SK-N-SH treated with all-trans-retinoic acid at 6 μM for 48 hours (cell line): ENCODE measurements around the gene SGPL1.

Experiments
- ATAC-seq: fragments of 200-7000 bp; cut with Tn5 transposase; 3 replicates; pipeline ENCODE4 v1.9.1; 2020; ENCODE audit warnings: mild to moderate bottlenecking, moderate library complexity
- ARNTL ChIP-seq: fragments of 450-650 bp; formaldehyde crosslinking; IDR thresholded peaks from 2 replicates; pipeline ENCODE4 v1.5.0; 2020; ENCODE audit warnings: low read depth, mild to moderate bottlenecking, moderate library complexity, borderline replicate concordance
- BACH2 ChIP-seq: fragments of 250-450 bp; sonication (Bioruptor Pico); IDR thresholded peaks from 2 replicates; pipeline ENCODE4 v1.9.0; 2021; ENCODE audit warnings: mild to moderate bottlenecking, borderline replicate concordance
- CREB5 ChIP-seq: fragments of 250-450 bp; sonication (Bioruptor Pico); IDR thresholded peaks from 2 replicates; pipeline ENCODE4 v1.5.1; 2020; ENCODE audit warnings: low read depth, mild to moderate bottlenecking, moderate library complexity
- CSDC2 ChIP-seq: fragments of 250-450 bp; sonication (Bioruptor Pico); IDR thresholded peaks from 2 replicates; pipeline ENCODE4 v1.5.0; 2020; ENCODE audit warnings: mild to moderate bottlenecking, moderate library complexity
- CSRNP3 ChIP-seq: fragments of 250-450 bp; sonication (Bioruptor Pico); IDR thresholded peaks from 2 replicates; pipeline ENCODE4 v1.5.1; 2021; ENCODE audit warnings: mild to moderate bottlenecking, moderate library complexity
- ESRRG ChIP-seq: fragments of 250-450 bp; sonication (Bioruptor Pico); IDR thresholded peaks from 2 replicates; pipeline ENCODE4 v1.6.1; 2021; ENCODE audit warnings: mild to moderate bottlenecking
- OSR1 ChIP-seq: fragments of 250-450 bp; sonication (Bioruptor Pico); IDR thresholded peaks from 2 replicates; pipeline ENCODE4 v1.8.0; 2022; ENCODE audit warnings: moderate library complexity, mild to moderate bottlenecking, inconsistent platforms
- PATZ1 ChIP-seq: fragments of 250-450 bp; sonication (Bioruptor Pico); IDR thresholded peaks from 2 replicates; pipeline ENCODE4 v1.8.0; 2020; ENCODE audit warnings: mild to moderate bottlenecking, moderate library complexity, borderline replicate concordance
- POU6F1 ChIP-seq: fragments of 250-450 bp; sonication (Bioruptor Pico); IDR thresholded peaks from 2 replicates; pipeline ENCODE4 v1.8.0; 2021; ENCODE audit warnings: low read depth, mild to moderate bottlenecking, moderate library complexity, borderline replicate concordance
- RARB ChIP-seq: fragments of 250-450 bp; sonication (Bioruptor Pico); IDR thresholded peaks from 2 replicates; pipeline ENCODE4 v1.8.0; 2021; ENCODE audit warnings: mild to moderate bottlenecking, moderate library complexity
- SNAI2 ChIP-seq: fragments of 250-450 bp; sonication (Bioruptor Pico); IDR thresholded peaks from 2 replicates; pipeline ENCODE4 v1.5.0; 2020; ENCODE audit warnings: mild to moderate bottlenecking, moderate library complexity
- TCF4 ChIP-seq: fragments of 250-450 bp; sonication (Bioruptor Pico); IDR thresholded peaks from 2 replicates; pipeline ENCODE4 v1.8.0; 2021; ENCODE audit warnings: mild to moderate bottlenecking, moderate library complexity, borderline replicate concordance
- TOX ChIP-seq: fragments of 250-450 bp; sonication (Bioruptor Pico); IDR thresholded peaks from 2 replicates; pipeline ENCODE4 v1.8.0; 2021; ENCODE audit warnings: mild to moderate bottlenecking, moderate library complexity, borderline replicate concordance
- TSHZ2 ChIP-seq: fragments of 250-450 bp; sonication (Bioruptor Pico); IDR thresholded peaks from 2 replicates; pipeline ENCODE4 v1.5.0; 2020; ENCODE audit warnings: mild to moderate bottlenecking, moderate library complexity
- ZC3H10 ChIP-seq: fragments of 250-450 bp; sonication (Bioruptor Pico); IDR thresholded peaks from 2 replicates; pipeline ENCODE4 v1.5.1; 2021; ENCODE audit warnings: mild to moderate bottlenecking, moderate library complexity
- ZNF70 ChIP-seq: fragments of 450-650 bp; formaldehyde crosslinking; IDR thresholded peaks from 2 replicates; pipeline ENCODE4 v1.5.0; 2020; ENCODE audit warnings: mild to moderate bottlenecking, moderate library complexity

Gene SGPL1

GRCh38 chr10:70925377-70926225 is 109.9 kb downstream of the SGPL1 start (continued):
- TF ChIP-seq CSDC2 = no peak
- no peak for TF ChIP-seq TSHZ2 (CRISPR knock-in tag)

GRCh38 chr10:70926226-70927000 is 110.7 kb downstream of the SGPL1 start:
- ATAC-seq = no peak

More at GRCh38 chr10:70926226-70927000, 110.7 kb downstream of the SGPL1 start:
- TF ChIP-seq TOX (CRISPR knock-in tag) (no peak), TSHZ2 (CRISPR knock-in tag) (no peak), ZNF70 (CRISPR knock-in tag) (no peak), CREB5 (CRISPR knock-in tag) (no peak), BACH2 (CRISPR knock-in tag) (no peak), ESRRG (CRISPR knock-in tag) (no peak), CSDC2 (no peak), TCF4 (no peak), ZC3H10 (CRISPR knock-in tag) (no peak), SNAI2 (CRISPR knock-in tag) (no peak), ARNTL (no peak), CSRNP3 (CRISPR knock-in tag) (no peak), OSR1 (no peak), RARB (CRISPR knock-in tag) (no peak), PATZ1 (CRISPR knock-in tag) (no peak), POU6F1 (CRISPR knock-in tag) (no peak)
- TF ChIP-seq, all 23 proteins: peak for 0
